Glutamatergic neuron (in vitro differentiated cells): ENCODE measurements around the gene EPHB6. TPM values are rescaled to one million over a fixed set of nuclear protein-coding genes. Genes with fewer than 3 reads are reported as not detected.
A peak's percentile ranks its signal among the peaks of the same experiment; 100 is the strongest.

Source experiments
- DNase-seq: peaks from one replicate; pipeline ENCODE4 v3.0.0; 2022
- H3K27ac Mint-ChIP-seq: one replicate; pipeline ENCODE4 v1.8.0; 2020; ENCODE audit warnings: mild to moderate bottlenecking, mixed read lengths, inconsistent platforms; ENCODE audit not compliant: unreplicated experiment
- H3K27me3 Mint-ChIP-seq: one replicate; pipeline ENCODE4 v1.8.0; 2020; ENCODE audit warnings: mild to moderate bottlenecking, moderate library complexity, mixed read lengths, inconsistent platforms; ENCODE audit not compliant: unreplicated experiment
- H3K36me3 Mint-ChIP-seq: one replicate; pipeline ENCODE4 v1.8.0; 2020; ENCODE audit warnings: mild to moderate bottlenecking, mixed read lengths, inconsistent platforms; ENCODE audit not compliant: unreplicated experiment
- H3K4me1 Mint-ChIP-seq: one replicate; pipeline ENCODE4 v1.8.0; 2020; ENCODE audit warnings: mild to moderate bottlenecking, low read depth, mixed read lengths, inconsistent platforms; ENCODE audit not compliant: unreplicated experiment
- H3K4me3 Mint-ChIP-seq: one replicate; pipeline ENCODE4 v1.8.0; 2020; ENCODE audit warnings: mild to moderate bottlenecking, mixed read lengths, inconsistent platforms; ENCODE audit not compliant: unreplicated experiment
- H3K9me3 Mint-ChIP-seq: one replicate; pipeline ENCODE4 v1.8.0; 2020; ENCODE audit warnings: mild to moderate bottlenecking, moderate library complexity, mixed read lengths, inconsistent platforms; ENCODE audit not compliant: unreplicated experiment
- total RNA-seq: library from RNA; stranded (reverse); fragmentation: NEBNext Ultra II Directional; extraction: Animal tissue kit (Norgen Biotek cat#: 25700); gene quantifications from one replicate; pipeline ENCODE4 v1.2.1, GENCODE V29; 2021; ENCODE audit not compliant: unreplicated experiment
- TF ChIP-seq, protein P1 (sequence below): fragments of 200-600 bp; sonication (generic); IDR thresholded peaks from one replicate; pipeline ENCODE4 v1.5.0; 2021; ENCODE audit not compliant: partially characterized antibody, unreplicated experiment

The EPHB6 gene
- total RNA-seq, 1 donor from 2014 or later: 21.4 TPM

DNA sequence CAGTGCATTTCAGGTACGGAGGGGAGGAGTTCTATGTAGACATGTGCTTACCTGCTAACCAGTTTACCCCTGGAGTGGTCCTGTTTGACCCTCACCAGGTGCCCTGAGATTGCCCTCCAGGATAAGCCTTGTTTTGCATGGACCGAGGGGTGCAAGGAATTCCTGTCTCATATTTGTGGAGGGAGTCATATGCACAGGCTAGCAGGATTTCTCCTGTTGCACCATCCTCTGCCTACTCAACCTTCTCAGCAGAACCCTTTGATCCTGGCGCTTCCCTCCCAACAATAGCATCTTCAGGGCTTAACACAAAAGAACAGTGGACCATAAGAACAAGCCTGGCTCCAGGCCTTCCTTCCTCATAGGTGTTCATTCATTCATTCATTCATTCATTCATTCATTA is 23.4 kb downstream of the EPHB6 start:
- H3K27me3 Mint-ChIP-seq: peaks cover 1% of the 10 kb centered on the region
- H3K27ac Mint-ChIP-seq: no peak overlapping the region
- no peaks in the 10 kb centered on the region for H3K4me1 Mint-ChIP-seq

DNA sequence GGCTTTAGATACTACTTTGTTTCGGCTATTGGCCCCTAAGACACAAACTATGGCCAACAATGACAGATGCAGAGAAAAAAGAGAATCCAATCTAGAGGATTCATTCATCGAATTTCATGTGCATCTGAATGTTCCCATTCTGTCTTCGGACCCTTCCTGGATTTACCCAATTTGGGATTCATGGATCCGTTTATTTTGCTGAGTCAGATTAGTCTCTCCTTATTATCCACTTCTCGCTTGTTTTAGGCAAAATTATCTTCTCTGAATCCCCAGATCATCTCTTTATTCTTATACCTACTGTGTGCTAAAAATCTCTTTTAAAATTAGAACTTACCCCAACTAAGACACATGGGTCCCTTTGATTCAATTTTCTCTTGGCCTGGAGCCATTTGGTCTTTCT is 24.2 kb downstream of the EPHB6 start:
- Mint-ChIP-seq H3K27me3 (peaks cover 1% of the 10 kb centered on the region), H3K27ac (no peak overlapping the region)
- TF ChIP-seq, protein P1, sequence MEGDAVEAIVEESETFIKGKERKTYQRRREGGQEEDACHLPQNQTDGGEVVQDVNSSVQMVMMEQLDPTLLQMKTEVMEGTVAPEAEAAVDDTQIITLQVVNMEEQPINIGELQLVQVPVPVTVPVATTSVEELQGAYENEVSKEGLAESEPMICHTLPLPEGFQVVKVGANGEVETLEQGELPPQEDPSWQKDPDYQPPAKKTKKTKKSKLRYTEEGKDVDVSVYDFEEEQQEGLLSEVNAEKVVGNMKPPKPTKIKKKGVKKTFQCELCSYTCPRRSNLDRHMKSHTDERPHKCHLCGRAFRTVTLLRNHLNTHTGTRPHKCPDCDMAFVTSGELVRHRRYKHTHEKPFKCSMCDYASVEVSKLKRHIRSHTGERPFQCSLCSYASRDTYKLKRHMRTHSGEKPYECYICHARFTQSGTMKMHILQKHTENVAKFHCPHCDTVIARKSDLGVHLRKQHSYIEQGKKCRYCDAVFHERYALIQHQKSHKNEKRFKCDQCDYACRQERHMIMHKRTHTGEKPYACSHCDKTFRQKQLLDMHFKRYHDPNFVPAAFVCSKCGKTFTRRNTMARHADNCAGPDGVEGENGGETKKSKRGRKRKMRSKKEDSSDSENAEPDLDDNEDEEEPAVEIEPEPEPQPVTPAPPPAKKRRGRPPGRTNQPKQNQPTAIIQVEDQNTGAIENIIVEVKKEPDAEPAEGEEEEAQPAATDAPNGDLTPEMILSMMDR: no peak

More for the DNA sequence above, 23.4 kb downstream of the EPHB6 start:
- H3K4me3 Mint-ChIP-seq: no peak overlapping the region
- peaks cover 19% of the 10 kb centered on the region for H3K36me3 Mint-ChIP-seq
- TF ChIP-seq, protein P1: no peak
- DNase-seq: no peak
- H3K9me3 Mint-ChIP-seq: peaks cover 6% of the 10 kb centered on the region

DNA sequence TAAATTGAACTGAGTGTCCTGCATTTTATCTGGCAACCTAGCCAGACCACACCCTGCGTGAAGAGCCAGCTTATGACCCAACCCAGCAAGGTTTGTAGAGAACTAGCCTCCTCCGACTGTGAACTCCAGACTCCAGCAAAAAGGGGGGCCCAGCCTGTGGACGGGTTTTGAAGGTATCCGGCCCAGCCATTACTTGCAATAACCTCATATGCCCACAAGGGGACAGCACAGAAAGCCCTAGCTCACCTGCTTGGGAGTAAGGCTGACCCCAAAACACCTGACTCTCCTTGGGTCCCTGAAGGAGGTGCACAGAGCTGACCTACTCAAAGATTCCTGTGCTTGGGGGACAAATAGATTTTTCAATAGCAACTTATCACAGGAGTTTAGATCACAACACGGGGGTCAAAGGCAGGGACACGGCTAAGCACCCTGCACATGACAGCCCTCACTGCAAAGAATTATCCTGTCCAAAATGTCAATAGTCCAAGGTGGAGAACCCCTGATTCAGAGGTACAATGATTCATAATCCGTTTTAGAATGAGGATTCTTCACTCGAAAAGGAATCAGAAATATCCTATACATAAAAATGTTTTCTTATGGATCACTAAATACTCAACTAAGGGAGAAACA is 26.1 kb downstream of the EPHB6 start:
- DNase-seq: no peak
- TF ChIP-seq, protein P1: peak; percentile 83
- Mint-ChIP-seq H3K36me3 (no peaks in the 10 kb centered on the region), H3K27me3 (no peaks in the 10 kb centered on the region), H3K27ac (no peak overlapping the region), H3K9me3 (peaks cover under 1% of the 10 kb centered on the region), H3K4me1 (peaks cover under 1% of the 10 kb centered on the region), H3K4me3 (no peak overlapping the region)

More for the DNA sequence above, 24.2 kb downstream of the EPHB6 start:
- H3K4me3 Mint-ChIP-seq: no peak overlapping the region
- H3K4me1 Mint-ChIP-seq: no peaks in the 10 kb centered on the region
- no peak for DNase-seq
- H3K9me3 Mint-ChIP-seq: peaks cover 4% of the 10 kb centered on the region
- peaks cover 12% of the 10 kb centered on the region for H3K36me3 Mint-ChIP-seq

DNA sequence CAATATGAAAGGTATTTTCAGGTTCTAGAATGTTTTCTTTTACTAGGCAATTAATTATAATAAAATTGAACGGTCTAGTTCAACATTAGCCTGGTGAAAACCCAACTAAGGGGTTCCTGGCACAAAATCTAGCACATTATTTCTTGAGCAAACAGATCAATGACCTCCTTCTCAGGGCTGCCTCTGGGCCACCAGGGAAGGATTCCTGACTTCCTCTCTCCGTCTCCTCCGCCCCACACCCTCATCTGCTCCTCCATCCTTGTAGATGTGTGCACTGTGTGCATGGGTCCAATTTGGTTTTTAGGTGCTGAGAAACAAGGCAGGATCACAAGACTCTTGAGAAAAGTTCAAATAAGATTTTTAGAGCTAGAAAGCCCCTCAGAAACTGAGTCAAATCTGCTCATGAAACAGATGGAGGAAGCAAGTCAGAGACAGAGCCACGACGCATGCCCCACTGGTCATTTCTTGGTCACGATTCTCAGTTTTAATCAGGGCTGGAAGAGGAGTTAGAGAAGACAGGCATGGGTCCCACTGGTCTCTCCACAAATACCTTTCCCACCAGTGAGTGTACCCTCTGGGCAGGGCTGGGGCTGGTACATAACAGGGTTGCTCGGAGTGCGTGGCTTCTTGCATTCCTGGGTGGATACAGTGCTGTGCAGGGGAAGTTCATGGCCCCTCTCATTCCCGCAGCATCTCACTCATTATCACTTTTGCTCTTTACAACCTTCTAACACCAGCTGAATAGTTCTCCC is 26.9 kb downstream of the EPHB6 start:
- no peaks in the 10 kb centered on the region for H3K36me3 Mint-ChIP-seq
- H3K27me3 Mint-ChIP-seq: no peaks in the 10 kb centered on the region
- TF ChIP-seq, protein P1: no peak
- DNase-seq: no peak
- peaks cover 3% of the 10 kb centered on the region for H3K9me3 Mint-ChIP-seq
- peaks cover 2% of the 10 kb centered on the region for H3K4me1 Mint-ChIP-seq
- H3K27ac Mint-ChIP-seq: no peak overlapping the region
- no peak overlapping the region for H3K4me3 Mint-ChIP-seq

DNA sequence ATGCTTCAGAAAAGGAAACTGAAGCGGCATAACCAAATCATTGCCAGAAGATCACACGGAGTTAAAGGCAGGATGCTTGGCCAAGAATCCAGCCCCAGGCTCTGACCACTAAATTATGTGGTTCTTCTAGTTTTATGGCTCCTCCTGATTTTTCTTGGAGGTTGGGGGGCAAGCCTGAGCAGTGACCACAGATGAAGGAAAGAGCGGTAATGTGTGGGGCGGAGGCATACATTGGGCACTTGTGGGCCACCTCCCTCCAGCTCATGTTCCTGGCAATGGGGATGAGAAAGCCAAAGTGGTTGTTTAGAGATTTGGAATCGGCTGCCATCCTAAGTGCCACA is 27.4 kb downstream of the EPHB6 start:
- TF ChIP-seq, protein P1: no peak
- Mint-ChIP-seq H3K4me1 (peaks cover 2% of the 10 kb centered on the region), H3K4me3 (no peak overlapping the region), H3K36me3 (no peaks in the 10 kb centered on the region), H3K9me3 (peaks cover 4% of the 10 kb centered on the region), H3K27me3 (peaks cover 2% of the 10 kb centered on the region), H3K27ac (no peak overlapping the region)
- no peak for DNase-seq
